Heart left ventricle (tissue), 16 donors: Measurements from ENCODE around the gene SF3B5. TPM values are rescaled to one million over a fixed set of nuclear protein-coding genes. Genes with fewer than 3 reads are reported as not detected.

ENCODE experiments used
- ATAC-seq, 4 donors: fragments of 200-7000 bp; cut with Tn5 transposase; one replicate each; pipeline ENCODE4 v1.9.1; 2020 to 2022; ENCODE audit warnings: moderate library complexity in 4 of 4, mild to moderate bottlenecking in 3 of 4, moderate number of reproducible peaks in 1 of 4
- DNase-seq, 5 donors: peaks; one replicate each; pipeline ENCODE4 v3.0.0-alpha.2; 2020
- H3K27ac ChIP-seq, 12 donors: fragments of 200-600 bp; sonication (generic) in 4 of 12; one replicate each; pipeline versions ENCODE4 v1.5.0 to v1.8.0; 2016 to 2022; ENCODE audit warnings: mild to moderate bottlenecking in 2 of 12
- H3K27me3 ChIP-seq, 9 donors: fragments of 200-600 bp; sonication (generic) in 2 of 9; one replicate each; pipeline versions ENCODE4 v1.5.1 to v1.8.0; 2016 to 2022; ENCODE audit warnings: mild to moderate bottlenecking in 3 of 9
- H3K36me3 ChIP-seq, 9 donors: fragments of 200-600 bp; sonication (generic) in 2 of 9; one replicate each; pipeline versions ENCODE4 v1.5.0 to v1.8.0; 2018 to 2022; ENCODE audit warnings: mild to moderate bottlenecking in 2 of 9
- H3K4me1 ChIP-seq, 12 donors: fragments of 200-600 bp; sonication (generic) in 4 of 12; one replicate each; pipeline versions ENCODE4 v1.5.0 to v1.8.0; 2016 to 2022; ENCODE audit warnings: mild to moderate bottlenecking in 3 of 12
- H3K4me3 ChIP-seq, 12 donors: fragments of 200-600 bp; sonication (generic) in 4 of 12; one replicate each; pipeline versions ENCODE4 v1.5.0 to v1.8.0; 2017 to 2022; ENCODE audit warnings: mild to moderate bottlenecking in 9 of 12, moderate library complexity in 4 of 12
- H3K9me3 ChIP-seq, 12 donors: fragments of 200-600 bp; sonication (generic) in 4 of 12; one replicate each; pipeline versions ENCODE4 v1.5.0 to v1.8.0; 2016 to 2022; ENCODE audit warnings: mild to moderate bottlenecking in 1 of 12
- CTCF ChIP-seq, 12 donors: fragments of 200-600 bp; sonication (generic) in 4 of 12; IDR thresholded peaks; one replicate each; pipeline versions ENCODE4 v1.5.0 to v1.8.0; 2018 to 2022; ENCODE audit warnings: antibody characterized with exemption in 12 of 12, mild to moderate bottlenecking in 5 of 12
- POLR2A ChIP-seq, 2 donors: fragments of 450-650 bp; IDR thresholded peaks; one replicate each; pipeline ENCODE4 v1.6.1; 2017; ENCODE audit warnings: antibody characterized with exemption in 2 of 2, mild to moderate bottlenecking in 2 of 2, moderate library complexity in 2 of 2
- WGBS, 4 donors: extraction: QIAGEN DNeasy Blood & Tissue Kit in 2 of 4; methylation state at CpG; one replicate each; pipeline versions ENCODE4 v1.1.5 to v1.1.7; 2013 to 2018; 5-methylcytosine and 5-hydroxymethylcytosine counted together
- intact Hi-C, 10 donors: fragments of 100-400 bp; cut with DNase I; formaldehyde crosslinking; loops; one replicate each; pipeline versions ENCODE4 v1.11.1 to v1.14.2; 2022
- polyA plus RNA-seq, 2 donors: library from polyadenylated mRNA; stranded (reverse); fragments of 200-250 nt; gene quantifications; one replicate each; pipeline ENCODE4 v1.2.3, GENCODE V29; 2013
- total RNA-seq, 9 donors: library from RNA; depleted of rRNA in 2 of 9; stranded (reverse); fragments of >200 nt in 2 of 9; fragmentation: NEBNext Ultra II Directional in 3 of 9; extraction: Animal tissue kit (Norgen Biotek cat#: 25700) in 3 of 9; gene quantifications; one replicate each; pipeline versions ENCODE4 v1.1.0 to v1.2.4, GENCODE V29; 2016 to 2023
- donor health status: ischemic (EF 13 %, LVEDD 7.1; RV severe dilation, severe dysfunction).
- donor health status: healthy with polysubstance abuse.
- donor health status: DM: no; HTN: yes; CAD: no.
- donor health status: DM: no; HTN: no; CAD: no.
- donor health status: ischemic (EF 25% LVEDD 6.9; RV normal size, moderate dysfunction).
- donor health status: ischemic (EF 25% LVEDD 5.7; RV mildly dilated, moderate dysfunction).
- donor health status: healthy.
- donor health status: DM: yes; HTN: yes; CAD: no.
- donor health status: ischemic (EF 35%, LVEDD 5.7; RV mildly dilated, moderate dysfunction).
- donor health status: nonischemic (EF 11% LVEDD 7.7; RV severe dilation, severe dysfunction).
- donor health status: DM: yes; HTN: yes; CAD: no.
- donor health status: PGD.
- donor health status: ischemic (EF 29% LVEDD 5.4; RV normal size, mild dysfunction).
- donor health status: nonischemic (EF 23%, LVEDD 6.1; RV moderate dilation, normal function).

The SF3B5 gene
- total and polyA plus RNA-seq, 11 donors, result 99.5 to 281 (median 130) TPM

DNA sequence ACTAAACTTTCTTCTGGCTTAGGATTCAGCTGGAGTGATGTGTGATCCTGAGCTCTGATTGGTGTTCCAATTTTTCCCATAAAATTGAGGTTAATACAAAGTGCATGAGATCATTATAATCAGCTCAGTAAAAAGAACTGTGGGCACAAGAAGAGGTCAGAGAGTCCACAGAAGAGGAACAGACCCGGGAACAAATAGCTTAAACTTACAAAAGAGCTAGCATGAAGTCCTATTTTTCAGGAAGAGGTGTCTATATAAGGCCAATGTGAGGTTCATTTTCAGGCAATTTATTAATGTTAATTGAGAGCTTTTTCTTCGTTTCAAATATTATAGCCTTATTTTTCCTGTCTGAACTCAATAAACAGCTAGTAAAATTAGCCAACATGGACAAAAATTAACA is 28.0 kb upstream of the SF3B5 start:
- no peaks in the 10 kb centered on the region for H3K36me3 ChIP-seq
- TF ChIP-seq POLR2A (IDR thresholded peaks at IDR 0.05) (no peak), CTCF (IDR thresholded peaks at IDR 0.05) (no peak)
- no peaks in the 10 kb centered on the region for H3K9me3 ChIP-seq
- intact Hi-C loops, result no loop called here
- 56 to 63% (median 62%) methylated on average over 2 of the region's 2 CpGs for WGBS, 4 donors
- DNase-seq (no peak), ATAC-seq (no peak)
- peak overlapping the region in 1 of 12 donors; percentile 64 for H3K27ac ChIP-seq
- peaks cover 0 to 17% (median 0%) of the 10 kb centered on the region in 12 donors for H3K4me1 ChIP-seq
- no peak overlapping the region for H3K4me3 ChIP-seq
- H3K27me3 ChIP-seq, result no peaks in the 10 kb centered on the region

DNA sequence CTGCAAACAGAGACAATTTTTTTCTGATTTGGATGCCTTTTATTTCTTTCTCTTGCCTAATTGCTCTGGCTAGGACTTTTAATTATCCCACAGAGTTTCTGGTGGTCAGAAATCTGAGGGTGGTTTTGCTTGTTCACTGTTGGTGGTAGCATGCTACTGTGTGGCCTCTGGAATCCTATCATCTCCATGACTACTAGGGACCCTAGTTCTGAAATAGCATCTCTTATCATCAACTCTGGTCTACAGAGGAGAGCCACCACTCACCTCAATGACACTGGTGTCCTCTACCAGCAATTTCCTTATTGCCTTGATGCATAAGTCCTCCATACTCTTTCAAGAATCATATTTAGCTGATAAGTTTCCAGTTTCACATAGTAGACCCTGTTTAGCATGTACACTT is 27.5 kb upstream of the SF3B5 start:
- H3K9me3 ChIP-seq, result no peaks in the 10 kb centered on the region
- TF ChIP-seq POLR2A (IDR thresholded peaks at IDR 0.05) (no peak), CTCF (IDR thresholded peaks at IDR 0.05) (no peak)
- no peak for ATAC-seq
- H3K4me1 ChIP-seq, result peaks cover 0 to 17% (median 0%) of the 10 kb centered on the region in 12 donors
- no peak overlapping the region for H3K4me3 ChIP-seq
- no peaks in the 10 kb centered on the region for H3K27me3 ChIP-seq
- no peaks in the 10 kb centered on the region for H3K36me3 ChIP-seq
- intact Hi-C loops, result no loop called here
- H3K27ac ChIP-seq, result no peak overlapping the region
- DNase-seq, result no peak

GRCh38 chr6:144119376-144119775 is 24.0 kb upstream of the SF3B5 start:
- H3K4me3 ChIP-seq, result no peak overlapping the region
- intact Hi-C loops, result loop anchor here in 1 of 10 donors (10.0 kb wide), 1 partner anchor 815 kb away; no protein-coding TSS in a partner anchor
- peaks cover 0 to 14% (median 0%) of the 10 kb centered on the region in 12 donors for H3K4me1 ChIP-seq
- no peaks in the 10 kb centered on the region for H3K27me3 ChIP-seq
- WGBS, 4 donors, result 93 to 97% (median 95%) methylated on average over 5 of the region's 5 CpGs
- TF ChIP-seq POLR2A (IDR thresholded peaks at IDR 0.05) (no peak), CTCF (IDR thresholded peaks at IDR 0.05) (no peak)
- no peak overlapping the region for H3K27ac ChIP-seq
- no peak for DNase-seq
- H3K36me3 ChIP-seq, result no peaks in the 10 kb centered on the region
- no peak for ATAC-seq
- no peaks in the 10 kb centered on the region for H3K9me3 ChIP-seq

GRCh38 chr6:144115219-144115618 is 19.8 kb upstream of the SF3B5 start:
- no peak for ATAC-seq
- H3K27ac ChIP-seq, result no peak overlapping the region
- no peak overlapping the region for H3K4me3 ChIP-seq
- intact Hi-C loops, result loop anchor here in 1 of 10 donors (10.0 kb wide), 1 partner anchor 820 kb away; no protein-coding TSS in a partner anchor
- no peak for DNase-seq
- H3K27me3 ChIP-seq, result no peaks in the 10 kb centered on the region
- TF ChIP-seq POLR2A (IDR thresholded peaks at IDR 0.05), result no peak
- TF ChIP-seq CTCF (IDR thresholded peaks at IDR 0.05), result no peak
- WGBS, 4 donors, result 92 to 96% (median 95%) methylated on average over 3 of the region's 3 CpGs
- no peaks in the 10 kb centered on the region for H3K9me3 ChIP-seq
- no peaks in the 10 kb centered on the region for H3K36me3 ChIP-seq
- H3K4me1 ChIP-seq, result no peaks in the 10 kb centered on the region
